HG03439 (cell line): ENCODE data around the gene USP31.
"Not testable (repeated sequence)": the region's sequence is repeated elsewhere in the genome, so short reads cannot be mapped to it uniquely, and the experiment has no call there.

ENCODE experiments used
- ATAC-seq: cut with Tn5 transposase; IDR thresholded peaks from one replicate; pipeline ENCODE4 v1.9.1; 2021; ENCODE audit warnings: mild to moderate bottlenecking, moderate library complexity; ENCODE audit not compliant: unreplicated experiment

Gene USP31

GRCh38 chr16:23101012-23101550, 48.2 kb downstream of the USP31 start:
- ATAC-seq, result no peak

GRCh38 chr16:23096450-23096849, 52.8 kb downstream of the USP31 start:
- ATAC-seq, result not testable (repeated sequence)

- ATAC-seq, result not testable (repeated sequence)
Observed at GRCh38 chr16:23094136-23094535, 55.1 kb downstream of the USP31 start.

- ATAC-seq, result no peak
Observed at GRCh38 chr16:23092801-23093117, 56.5 kb downstream of the USP31 start.

GRCh38 chr16:23092072-23092800, 57.0 kb downstream of the USP31 start:
- ATAC-seq, result no peak

- no peak for ATAC-seq
Observed at GRCh38 chr16:23089111-23089510, 60.1 kb downstream of the USP31 start.

GRCh38 chr16:23088018-23088417, 61.2 kb downstream of the USP31 start:
- ATAC-seq, result no peak

- no peak for ATAC-seq
Observed at GRCh38 chr16:23085949-23086348, 63.3 kb downstream of the USP31 start.

- ATAC-seq, result no peak
Observed at GRCh38 chr16:23082161-23082788, 67.0 kb downstream of the USP31 start.

GRCh38 chr16:23081675-23082119, 67.6 kb downstream of the USP31 start:
- no peak for ATAC-seq

- ATAC-seq, result no peak
Observed at GRCh38 chr16:23080747-23081146, 68.5 kb downstream of the USP31 start.

GRCh38 chr16:23080329-23080728, 68.9 kb downstream of the USP31 start:
- ATAC-seq, result no peak

- ATAC-seq, result no peak
Observed at GRCh38 chr16:23079675-23080301, 69.5 kb downstream of the USP31 start.

GRCh38 chr16:23074423-23074822, 74.8 kb downstream of the USP31 start:
- ATAC-seq, result no peak

- no peak for ATAC-seq
Observed at GRCh38 chr16:23072769-23073549, 76.3 kb downstream of the USP31 start.

GRCh38 chr16:23072084-23072599, 77.1 kb downstream of the USP31 start:
- no peak for ATAC-seq

GRCh38 chr16:23071196-23072083, 77.8 kb downstream of the USP31 start:
- ATAC-seq, result no peak

- ATAC-seq, result no peak
Observed at GRCh38 chr16:23069844-23070243, 79.4 kb downstream of the USP31 start.

GRCh38 chr16:23068079-23068736, 81.0 kb downstream of the USP31 start:
- no peak for ATAC-seq
